HepG2 (cell line): ENCODE measurements around the gene FLYWCH1.

Experiments used
- CTCF ChIP-seq: sonication (generic); formaldehyde crosslinking; IDR thresholded peaks from 2 replicates; pipeline ENCODE4 v1.5.0; 2020; ENCODE audit warnings: mild to moderate bottlenecking, missing genetic modification reagents, moderate library complexity
- EED ChIP-seq: sonication (generic); formaldehyde crosslinking; IDR thresholded peaks from 2 replicates; pipeline ENCODE4 v1.5.0; 2020; ENCODE audit warnings: mild to moderate bottlenecking, missing genetic modification reagents
- FOXA1 ChIP-seq, 2 experiments: fragments of 450-650 bp in 1 of 2; sonication (generic) in 1 of 2; formaldehyde crosslinking in 1 of 2; IDR thresholded peaks; 2 replicates each; pipeline versions ENCODE4 v1.4.0 to v1.6.1; 2016 to 2020; ENCODE audit warnings: missing genetic modification reagents in 1 of 2
- GLI4 ChIP-seq: sonication (generic); formaldehyde crosslinking; IDR thresholded peaks from 2 replicates; pipeline ENCODE4 v1.5.1; 2020; ENCODE audit warnings: missing genetic modification reagents, mild to moderate bottlenecking, moderate library complexity, borderline replicate concordance
- HNF1A ChIP-seq, 2 experiments: sonication (generic) in 1 of 2; formaldehyde crosslinking in 1 of 2; IDR thresholded peaks; 2 replicates each; pipeline versions ENCODE4 v1.4.0 to v1.6.1; 2016 to 2020; ENCODE audit warnings: borderline replicate concordance in 1 of 2, low read depth in 1 of 2, mild to moderate bottlenecking in 1 of 2, missing genetic modification reagents in 1 of 2
- KDM1A ChIP-seq: IDR thresholded peaks from 2 replicates; pipeline ENCODE4 v1.6.1; 2016; ENCODE audit warnings: missing compliant biosample characterization
- MXD1 ChIP-seq: sonication (generic); formaldehyde crosslinking; IDR thresholded peaks from 2 replicates; pipeline ENCODE4 v1.4.0; 2020; ENCODE audit warnings: mild to moderate bottlenecking, missing genetic modification reagents
- PRDM15 ChIP-seq: sonication (generic); formaldehyde crosslinking; IDR thresholded peaks from 2 replicates; pipeline ENCODE4 v1.4.0; 2020; ENCODE audit warnings: missing genetic modification reagents
- SNAPC5 ChIP-seq: sonication (generic); formaldehyde crosslinking; IDR thresholded peaks from 2 replicates; pipeline ENCODE4 v1.8.1; 2023; ENCODE audit warnings: mild to moderate bottlenecking, missing genetic modification reagents, borderline replicate concordance
- ZHX1 ChIP-seq: sonication (generic); formaldehyde crosslinking; IDR thresholded peaks from 2 replicates; pipeline ENCODE4 v1.8.1; 2022; ENCODE audit warnings: low read depth, mild to moderate bottlenecking, missing genetic modification reagents
- ZNF18 ChIP-seq: sonication (generic); formaldehyde crosslinking; IDR thresholded peaks from 2 replicates; pipeline ENCODE4 v1.8.0; 2022; ENCODE audit warnings: mild to moderate bottlenecking, missing genetic modification reagents; ENCODE audit not compliant: insufficient replicate concordance
- ZNF3 ChIP-seq: IDR thresholded peaks from 2 replicates; pipeline ENCODE4 v1.7.0; 2017; ENCODE audit warnings: inconsistent platforms
- ZNF609 ChIP-seq: sonication (generic); formaldehyde crosslinking; IDR thresholded peaks from 2 replicates; pipeline ENCODE4 v1.4.0; 2020; ENCODE audit warnings: mild to moderate bottlenecking, missing genetic modification reagents, borderline replicate concordance
- ZNF678 ChIP-seq: sonication (generic); formaldehyde crosslinking; IDR thresholded peaks from 2 replicates; pipeline ENCODE4 v1.4.0; 2020; ENCODE audit warnings: mild to moderate bottlenecking, missing genetic modification reagents

GRCh38 chr16:2883458-2883908 lies 28.2 kb upstream of the FLYWCH1 start:
- TF ChIP-seq FOXA1 (IDR thresholded peaks at IDR 0.05), result no peak
- no peak for TF ChIP-seq FOXA1 (CRISPR knock-in tag; IDR thresholded peaks at IDR 0.05)
- TF ChIP-seq PRDM15 (CRISPR knock-in tag), result no peak
- TF ChIP-seq CTCF (CRISPR knock-in tag), result no peak
- no peak for TF ChIP-seq MXD1
- TF ChIP-seq EED, result no peak
- TF ChIP-seq ZNF609 (CRISPR knock-in tag), result no peak
- TF ChIP-seq GLI4 (CRISPR knock-in tag), result no peak
- TF ChIP-seq HNF1A (IDR thresholded peaks at IDR 0.05; ENCODE audit: low read depth), result no peak
- TF ChIP-seq HNF1A (CRISPR knock-in tag; IDR thresholded peaks at IDR 0.05; ENCODE audit: borderline replicate concordance), result no peak
- TF ChIP-seq KDM1A (CRISPR knock-in tag), result no peak
- TF ChIP-seq ZNF678 (CRISPR knock-in tag), result no peak
- no peak for TF ChIP-seq ZNF18 (CRISPR knock-in tag)
- TF ChIP-seq ZNF3 (CRISPR knock-in tag), result no peak
- no peak for TF ChIP-seq SNAPC5 (CRISPR knock-in tag)
- TF ChIP-seq ZHX1 (CRISPR knock-in tag), result no peak
